Spleen (tissue), 11 donors: ENCODE data around the gene MATN1. TPM values are rescaled to one million over a fixed set of nuclear protein-coding genes. Genes with fewer than 3 reads are reported as not detected.

Experiments used
- DNase-seq: peaks from one replicate; pipeline ENCODE4 v3.0.0-alpha.2; 2020
- H3K27ac ChIP-seq, 8 donors: fragments of 200-600 bp; sonication (generic) in 7 of 8; 1 replicate in 4 of 8; 2 replicates in 4 of 8; pipeline versions ENCODE4 v1.5.0 to v1.8.0; 2016 to 2021; ENCODE audit warnings: inconsistent platforms in 4 of 8, mild to moderate bottlenecking in 4 of 8, moderate library complexity in 1 of 8
- H3K27me3 ChIP-seq, 7 donors: fragments of 200-600 bp; sonication (generic) in 6 of 7; replicated peaks in 1 of 7; 1 replicate in 4 of 7; 2 replicates in 3 of 7; pipeline versions ENCODE4 v1.5.0 to v1.8.0; 2016 to 2021; ENCODE audit warnings: inconsistent platforms in 3 of 7, mild to moderate bottlenecking in 1 of 7
- H3K36me3 ChIP-seq, 6 donors: fragments of 200-600 bp; sonication (generic) in 5 of 6; 1 replicate in 4 of 6; 2 replicates in 2 of 6; pipeline versions ENCODE4 v1.5.0 to v1.8.0; 2016 to 2021; ENCODE audit warnings: inconsistent platforms in 2 of 6
- H3K4me1 ChIP-seq, 6 donors: fragments of 200-600 bp; sonication (generic) in 5 of 6; 1 replicate in 3 of 6; 2 replicates in 3 of 6; pipeline versions ENCODE4 v1.5.0 to v1.8.0; 2016 to 2021; ENCODE audit warnings: inconsistent platforms in 3 of 6
- H3K4me3 ChIP-seq, 8 donors: fragments of 200-600 bp; sonication (generic) in 7 of 8; 1 replicate in 4 of 8; 2 replicates in 4 of 8; pipeline versions ENCODE4 v1.5.0 to v1.8.0; 2016 to 2021; ENCODE audit warnings: inconsistent platforms in 4 of 8, mild to moderate bottlenecking in 4 of 8, moderate library complexity in 2 of 8
- H3K9me3 ChIP-seq, 8 donors: fragments of 200-600 bp; sonication (generic) in 7 of 8; 1 replicate in 4 of 8; 2 replicates in 4 of 8; pipeline versions ENCODE4 v1.5.0 to v1.8.0; 2016 to 2021; ENCODE audit warnings: inconsistent platforms in 4 of 8
- CTCF ChIP-seq, 11 experiments: fragments of 200-600 bp in 7 of 11; fragments of 450-650 bp in 4 of 11; sonication (generic) in 4 of 11; IDR thresholded peaks in 8 of 11; conservative IDR thresholded peaks in 3 of 11; 1 replicate in 7 of 11; 2 replicates in 4 of 11; pipeline versions ENCODE4 v1.4.0 to v1.8.0; 2016 to 2021; ENCODE audit warnings: antibody characterized with exemption in 11 of 11, inconsistent platforms in 4 of 11, mild to moderate bottlenecking in 1 of 11
- POLR2A ChIP-seq, 3 donors: fragments of 450-650 bp; IDR thresholded peaks; one replicate each; pipeline ENCODE4 v1.5.1; 2017; ENCODE audit warnings: antibody characterized with exemption in 3 of 3, mild to moderate bottlenecking in 1 of 3
- POLR2AphosphoS5 ChIP-seq, 3 donors: sonication (generic); formaldehyde crosslinking; IDR thresholded peaks; one replicate each; pipeline ENCODE4 v1.5.1; 2017; ENCODE audit warnings: antibody characterized with exemption in 3 of 3
- WGBS, 5 donors: extraction: QIAGEN DNeasy Blood & Tissue Kit in 3 of 5; methylation state at CpG; one replicate each; pipeline versions ENCODE4 v1.1.5 to v1.1.7; 2013 to 2018; 5-methylcytosine and 5-hydroxymethylcytosine counted together
- intact Hi-C: fragments of 100-400 bp; cut with DNase I; formaldehyde crosslinking; loops from one replicate; pipeline ENCODE4 v1.15.0; 2023; ENCODE audit warnings: low total_unique reads
- polyA plus RNA-seq, 3 donors: library from polyadenylated mRNA; stranded (reverse); fragments of 200-250 nt; gene quantifications; one replicate each; pipeline ENCODE4 v1.2.1, GENCODE V29; 2013
- total RNA-seq, 7 donors: library from RNA; depleted of rRNA in 3 of 7; stranded (reverse); fragments of >200 nt in 3 of 7; fragmentation: NEBNext Ultra II Directional in 4 of 7; extraction: Animal tissue kit (Norgen Biotek cat#: 25700) in 4 of 7; gene quantifications; one replicate each; pipeline versions ENCODE4 v1.1.0 to v1.2.1, GENCODE V29; 2016 to 2021
- donor health status: healthy with polysubstance abuse.
- donor health status: DM: no; HTN: no; CAD: no; lungs with moderate emphysema.
- donor health status: DM: no; HTN: no; CAD: no.
- donor health status: Bipolar disorder and iron deficiency.
- donor health status: healthy.
- donor health status: DM: no; HTN: no; CAD: no.
- donor health status: DM: yes; HTN: yes; CAD: no.

Gene MATN1
- total and polyA plus RNA-seq, 10 donors, result 0.04 to 1.1 (median 0.54) TPM; not detected in 1

GRCh38 chr1:30738715-30739559, 15.6 kb upstream of the MATN1 start:
- Histone ChIP-seq H3K4me3 (no peak overlapping the region), H3K27me3 (no peaks in the 10 kb centered on the region), H3K9me3 (no peaks in the 10 kb centered on the region), H3K4me1 (peaks cover 28 to 92% (median 45%) of the 10 kb centered on the region in 6 donors), H3K27ac (peak overlapping the region in 5 of 8 donors; percentile 13 to 99 (median 99)), H3K36me3 (peaks cover 4 to 97% (median 86%) of the 10 kb centered on the region in 6 donors)
- DNase-seq, result no peak
- intact Hi-C loops, result no loop called here
- 85 to 92% (median 89%) methylated on average over 10 of the region's 10 CpGs for WGBS, 5 donors
- TF ChIP-seq CTCF (IDR thresholded peaks at IDR 0.05 in 8 of 11, conservative IDR thresholded peaks at IDR 0.05 in 3 of 11) (no peak), POLR2A (IDR thresholded peaks at IDR 0.05) (no peak), POLR2AphosphoS5 (IDR thresholded peaks at IDR 0.05) (peak in 1 of 3 donors; percentile 15)

GRCh38 chr1:30738040-30738714, 14.8 kb upstream of the MATN1 start:
- Histone ChIP-seq H3K9me3 (no peaks in the 10 kb centered on the region), H3K36me3 (peaks cover 4 to 100% (median 93%) of the 10 kb centered on the region in 6 donors), H3K27ac (peak overlapping the region in 6 of 8 donors; percentile 2 to 99 (median 45)), H3K4me3 (no peak overlapping the region), H3K27me3 (no peaks in the 10 kb centered on the region), H3K4me1 (peaks cover 25 to 92% (median 38%) of the 10 kb centered on the region in 6 donors)
- TF ChIP-seq CTCF (IDR thresholded peaks at IDR 0.05 in 8 of 11, conservative IDR thresholded peaks at IDR 0.05 in 3 of 11), result no peak
- peak in 1 of 3 donors; percentile 37 for TF ChIP-seq POLR2AphosphoS5 (IDR thresholded peaks at IDR 0.05)
- WGBS, 5 donors, result 54 to 67% (median 64%) methylated on average over 5 of the region's 5 CpGs
- DNase-seq, result no peak
- intact Hi-C loops, result no loop called here

GRCh38 chr1:30737357-30738039, 14.1 kb upstream of the MATN1 start:
- WGBS, 5 donors, result 91 to 96% (median 95%) methylated on average over 8 to 14 of the region's 14 CpGs
- DNase-seq, result no peak
- Histone ChIP-seq H3K9me3 (no peaks in the 10 kb centered on the region), H3K27me3 (no peaks in the 10 kb centered on the region), H3K4me3 (no peak overlapping the region), H3K4me1 (peaks cover 18 to 92% (median 32%) of the 10 kb centered on the region in 6 donors), H3K27ac (peak overlapping the region in 4 of 8 donors; percentile 2 to 99 (median 75)), H3K36me3 (peaks cover 4 to 100% (median 99%) of the 10 kb centered on the region in 6 donors)
- intact Hi-C loops, result no loop called here
- peak in 2 of 3 donors; percentile 47 to 61 for TF ChIP-seq POLR2AphosphoS5 (IDR thresholded peaks at IDR 0.05)
- TF ChIP-seq POLR2A (IDR thresholded peaks at IDR 0.05), result no peak

GRCh38 chr1:30735668-30736498, 12.5 kb upstream of the MATN1 start:
- DNase-seq, result no peak
- peak in 2 of 3 donors; percentile 35 to 43 for TF ChIP-seq POLR2AphosphoS5 (IDR thresholded peaks at IDR 0.05)
- no peak for TF ChIP-seq CTCF (IDR thresholded peaks at IDR 0.05 in 8 of 11, conservative IDR thresholded peaks at IDR 0.05 in 3 of 11)
- TF ChIP-seq POLR2A (IDR thresholded peaks at IDR 0.05), result no peak
- H3K9me3 ChIP-seq, result no peaks in the 10 kb centered on the region
- H3K36me3 ChIP-seq, result peaks cover 4 to 88% (median 85%) of the 10 kb centered on the region in 6 donors
- WGBS, 5 donors, result 92 to 95% (median 94%) methylated on average over 6 of the region's 6 CpGs
- H3K4me3 ChIP-seq, result no peak overlapping the region
- H3K27ac ChIP-seq, result peak overlapping the region in 2 of 8 donors; percentile 0 to 81
- peaks cover 7 to 92% (median 27%) of the 10 kb centered on the region in 6 donors for H3K4me1 ChIP-seq
- no peaks in the 10 kb centered on the region for H3K27me3 ChIP-seq
- intact Hi-C loops, result no loop called here
